ENCODE data around the gene LIPH. TPM values are rescaled to one million over a fixed set of nuclear protein-coding genes. Genes with fewer than 3 reads are reported as not detected.

The LIPH gene
- total RNA-seq, 4 donors from 2014 or later, result 0.31 to 1.2 (median 0.58) TPM; not detected in 1

DNA sequence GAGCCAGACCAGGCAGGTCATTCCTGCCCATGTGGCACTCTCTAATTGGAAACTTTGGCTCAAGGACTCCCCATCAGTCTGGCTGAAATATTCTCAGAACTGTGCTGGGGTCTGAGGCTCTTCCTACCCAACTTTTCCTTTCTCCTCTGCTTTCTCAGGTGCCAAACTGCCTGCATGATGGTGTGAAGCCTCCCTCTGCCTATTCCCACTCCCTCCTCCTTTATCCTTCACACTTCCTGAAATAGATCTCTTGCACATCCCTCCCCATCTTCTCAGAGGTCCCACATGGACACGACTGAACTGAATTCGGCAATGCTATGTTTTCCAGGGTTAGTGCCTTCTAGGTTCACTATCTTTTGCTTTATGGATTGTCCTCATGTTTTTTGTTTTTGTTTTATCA, 12.5 kb downstream of the LIPH start:
- ATAC-seq, result no peak
- WGBS, 2 donors (ENCODE audit: low coverage in 1 of 2), result 67 to 70% methylated on average over 2 of the region's 2 CpGs
- Histone ChIP-seq H3K4me1 (no peaks in the 10 kb centered on the region), H3K27ac (no peak overlapping the region), H3K9me3 (no peaks in the 10 kb centered on the region), H3K36me3 (no peaks in the 10 kb centered on the region), H3K27me3 (peaks cover 20% of the 10 kb centered on the region), H3K4me3 (no peak overlapping the region)
- TF ChIP-seq POLR2A (IDR thresholded peaks at IDR 0.05) (no peak), EP300 (IDR thresholded peaks at IDR 0.05) (no peak), POLR2AphosphoS5 (IDR thresholded peaks at IDR 0.05) (no peak)
- TF ChIP-seq, protein P1, sequence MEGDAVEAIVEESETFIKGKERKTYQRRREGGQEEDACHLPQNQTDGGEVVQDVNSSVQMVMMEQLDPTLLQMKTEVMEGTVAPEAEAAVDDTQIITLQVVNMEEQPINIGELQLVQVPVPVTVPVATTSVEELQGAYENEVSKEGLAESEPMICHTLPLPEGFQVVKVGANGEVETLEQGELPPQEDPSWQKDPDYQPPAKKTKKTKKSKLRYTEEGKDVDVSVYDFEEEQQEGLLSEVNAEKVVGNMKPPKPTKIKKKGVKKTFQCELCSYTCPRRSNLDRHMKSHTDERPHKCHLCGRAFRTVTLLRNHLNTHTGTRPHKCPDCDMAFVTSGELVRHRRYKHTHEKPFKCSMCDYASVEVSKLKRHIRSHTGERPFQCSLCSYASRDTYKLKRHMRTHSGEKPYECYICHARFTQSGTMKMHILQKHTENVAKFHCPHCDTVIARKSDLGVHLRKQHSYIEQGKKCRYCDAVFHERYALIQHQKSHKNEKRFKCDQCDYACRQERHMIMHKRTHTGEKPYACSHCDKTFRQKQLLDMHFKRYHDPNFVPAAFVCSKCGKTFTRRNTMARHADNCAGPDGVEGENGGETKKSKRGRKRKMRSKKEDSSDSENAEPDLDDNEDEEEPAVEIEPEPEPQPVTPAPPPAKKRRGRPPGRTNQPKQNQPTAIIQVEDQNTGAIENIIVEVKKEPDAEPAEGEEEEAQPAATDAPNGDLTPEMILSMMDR (IDR thresholded peaks at IDR 0.05), result no peak

DNA sequence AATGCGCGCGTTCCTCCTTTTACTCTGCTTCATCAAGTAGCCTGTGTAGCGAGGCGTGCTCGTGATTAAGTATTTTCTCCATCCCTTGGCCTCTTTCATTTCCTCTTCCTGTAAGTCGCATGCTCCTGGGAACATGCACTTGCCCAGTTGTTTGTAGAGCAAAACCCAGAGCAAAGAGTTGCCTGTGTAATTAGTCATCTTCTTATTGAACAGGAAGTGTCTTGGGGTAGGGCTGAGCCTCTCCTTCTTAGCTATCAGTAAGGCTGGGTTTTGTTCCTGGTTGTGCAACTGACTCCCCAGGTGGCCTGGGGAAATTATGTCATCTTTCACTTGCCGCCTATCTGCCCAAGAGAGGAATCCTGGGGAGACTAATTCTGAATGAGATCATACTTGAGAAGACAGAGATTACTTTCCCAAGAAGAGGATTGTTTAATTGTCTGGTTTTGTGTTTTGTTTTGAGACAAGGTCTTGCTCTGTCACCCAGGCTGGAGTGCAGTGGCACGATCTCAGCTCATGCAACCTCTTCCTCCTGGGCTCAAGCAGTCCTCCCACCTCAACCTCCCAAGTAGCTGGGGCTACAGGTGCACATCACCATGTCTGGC, 14.9 kb downstream of the LIPH start:
- Histone ChIP-seq H3K27ac (no peak overlapping the region), H3K27me3 (peaks cover 15% of the 10 kb centered on the region), H3K4me1 (no peaks in the 10 kb centered on the region), H3K36me3 (no peaks in the 10 kb centered on the region), H3K9me3 (no peaks in the 10 kb centered on the region), H3K4me3 (no peak overlapping the region)
- ATAC-seq, result peak; percentile 92
- TF ChIP-seq POLR2AphosphoS5 (IDR thresholded peaks at IDR 0.05), result no peak
- TF ChIP-seq, protein P1 (IDR thresholded peaks at IDR 0.05), result no peak
- no peak for TF ChIP-seq EP300 (IDR thresholded peaks at IDR 0.05)
- no peak for TF ChIP-seq POLR2A (IDR thresholded peaks at IDR 0.05)
- WGBS, 2 donors (ENCODE audit: low coverage in 1 of 2), result 38 to 45% methylated on average over 5 to 8 of the region's 9 CpGs

DNA sequence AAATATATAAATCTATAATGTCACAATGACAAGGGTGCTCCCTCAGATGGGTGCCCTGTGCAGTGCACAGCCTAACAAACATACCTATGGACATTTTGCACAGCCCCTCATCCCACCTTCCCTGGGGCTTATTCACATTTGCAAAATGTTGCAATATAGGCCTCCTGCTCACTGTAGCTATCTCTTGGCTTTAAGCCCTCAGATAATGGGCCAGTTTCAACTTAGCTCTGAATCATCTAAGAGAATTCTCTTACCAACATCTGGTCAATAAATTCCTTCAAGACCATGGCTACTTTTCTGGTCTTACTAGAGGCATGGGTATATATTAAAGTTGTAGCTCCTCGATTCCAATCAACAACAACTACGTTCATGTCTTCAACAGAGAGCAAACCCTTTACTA, 17.9 kb downstream of the LIPH start:
- H3K27ac ChIP-seq, result no peak overlapping the region
- no peaks in the 10 kb centered on the region for H3K36me3 ChIP-seq
- ATAC-seq, result no peak
- 83 to 86% methylated on average over 2 of the region's 2 CpGs for whole genome bisulfite sequencing, 2 donors (ENCODE audit: low coverage in 1 of 2)
- TF ChIP-seq, protein P1 (IDR thresholded peaks at IDR 0.05), result no peak
- TF ChIP-seq POLR2A (IDR thresholded peaks at IDR 0.05) (no peak), EP300 (IDR thresholded peaks at IDR 0.05) (no peak), POLR2AphosphoS5 (IDR thresholded peaks at IDR 0.05) (no peak)
- no peaks in the 10 kb centered on the region for H3K4me1 ChIP-seq
- no peaks in the 10 kb centered on the region for H3K9me3 ChIP-seq
- H3K27me3 ChIP-seq, result no peaks in the 10 kb centered on the region
- H3K4me3 ChIP-seq, result no peak overlapping the region

DNA sequence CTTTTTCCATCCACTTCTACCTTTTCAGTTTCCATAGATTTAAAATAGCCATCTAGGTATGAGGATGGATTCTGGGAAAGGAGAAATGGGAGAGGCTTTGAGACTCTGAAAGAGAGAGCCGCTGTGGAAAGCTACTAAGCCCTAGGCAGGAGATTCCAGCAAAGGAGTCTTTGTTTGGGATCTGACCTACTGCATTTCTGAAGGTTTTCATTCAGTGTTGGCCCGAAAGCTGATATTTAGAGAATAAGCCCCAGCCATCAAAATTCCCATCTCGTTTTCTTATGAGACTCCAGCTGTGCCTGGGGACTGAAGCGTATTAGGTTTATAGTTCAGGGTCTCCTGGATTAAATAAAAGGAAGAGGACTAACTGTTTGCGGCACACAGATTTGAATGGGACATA, 19.5 kb downstream of the LIPH start:
- ATAC-seq, result no peak
- no peak overlapping the region for H3K27ac ChIP-seq
- H3K27me3 ChIP-seq, result no peaks in the 10 kb centered on the region
- H3K9me3 ChIP-seq, result no peaks in the 10 kb centered on the region
- H3K4me3 ChIP-seq, result no peak overlapping the region
- H3K4me1 ChIP-seq, result no peaks in the 10 kb centered on the region
- WGBS, 2 donors (ENCODE audit: low coverage in 1 of 2), result 45 to 50% methylated on average over 4 to 5 of the region's 5 CpGs
- no peak for TF ChIP-seq POLR2AphosphoS5 (IDR thresholded peaks at IDR 0.05)
- no peak for TF ChIP-seq POLR2A (IDR thresholded peaks at IDR 0.05)
- TF ChIP-seq EP300 (IDR thresholded peaks at IDR 0.05), result no peak
- TF ChIP-seq, protein P1 (IDR thresholded peaks at IDR 0.05), result no peak
- H3K36me3 ChIP-seq, result no peaks in the 10 kb centered on the region

DNA sequence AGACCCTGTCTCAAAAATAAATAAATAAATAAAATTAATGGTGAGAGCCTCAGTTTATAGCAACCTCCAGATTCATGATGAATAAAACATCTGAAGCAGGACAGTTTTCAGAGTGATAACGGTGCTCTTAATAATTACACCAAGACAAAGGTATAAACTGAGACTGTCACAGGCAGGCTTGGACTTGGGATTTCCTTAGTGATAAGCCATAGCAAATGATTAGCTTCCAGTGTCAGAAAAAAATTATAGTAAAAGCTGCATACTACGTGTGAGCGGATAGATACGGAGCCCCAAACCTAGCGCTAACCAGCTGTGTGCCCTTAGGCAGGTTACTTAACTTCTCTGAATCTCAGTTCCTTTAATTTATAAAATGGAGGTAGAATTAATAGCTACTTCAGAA, 21.5 kb downstream of the LIPH start:
- H3K4me3 ChIP-seq, result no peak overlapping the region
- ATAC-seq, result no peak
- TF ChIP-seq EP300 (IDR thresholded peaks at IDR 0.05), result no peak
- TF ChIP-seq POLR2A (IDR thresholded peaks at IDR 0.05), result no peak
- no peak for TF ChIP-seq POLR2AphosphoS5 (IDR thresholded peaks at IDR 0.05)
- TF ChIP-seq, protein P1 (IDR thresholded peaks at IDR 0.05), result no peak
- peaks cover 4% of the 10 kb centered on the region for H3K27me3 ChIP-seq
- 52 to 62% methylated on average over 1 to 5 of the region's 5 CpGs for WGBS, 2 donors (ENCODE audit: low coverage in 1 of 2)
- no peaks in the 10 kb centered on the region for H3K9me3 ChIP-seq
- no peak overlapping the region for H3K27ac ChIP-seq
- H3K36me3 ChIP-seq, result no peaks in the 10 kb centered on the region
- no peaks in the 10 kb centered on the region for H3K4me1 ChIP-seq

Measured in gastroesophageal sphincter (tissue), 4 donors.